Left renal pelvis (tissue), 4 donors: Measurements from ENCODE around the gene RMRP. TPM values are rescaled to one million over a fixed set of nuclear protein-coding genes. Genes with fewer than 3 reads are reported as not detected.
"Not testable (repeated sequence)": the region's sequence is repeated elsewhere in the genome, so short reads cannot be mapped to it uniquely, and the experiment has no call there.

ENCODE experiments used
- DNase-seq, 4 donors: peaks; one replicate each; pipeline ENCODE4 v3.0.0-alpha.2; 2013; ENCODE audit warnings: low read depth in 4 of 4, low spot score in 3 of 4
- polyA plus RNA-seq, 4 donors: library from polyadenylated mRNA; unstranded; fragments of 120-200 nt; gene quantifications; one replicate each; pipeline ENCODE4 v1.2.1, GENCODE V29; 2013; ENCODE audit not compliant: insufficient read length in 4 of 4

The RMRP gene
- polyA plus RNA-seq, 4 donors = 2.5 TPM; not detected in 3

GRCh38 chr9:35646533-35647265 is 11.1 kb downstream of the RMRP start:
- DNase-seq = peak; percentile 84 to 88 (median 86)

- DNase-seq = peak in 3 of 4 donors; percentile 46 to 68 (median 57)
These were observed 11.7 kb downstream of the RMRP start for GRCh38 chr9:35646153-35646532.

GRCh38 chr9:35645736-35646135 is 12.1 kb downstream of the RMRP start:
- not testable (repeated sequence) for DNase-seq

GRCh38 chr9:35643046-35643445 is 14.8 kb downstream of the RMRP start:
- no peak for DNase-seq

- DNase-seq = not testable (repeated sequence)
These were observed 16.3 kb downstream of the RMRP start for GRCh38 chr9:35641478-35641877.

- not testable (repeated sequence) for DNase-seq
These were observed 17.4 kb downstream of the RMRP start for GRCh38 chr9:35640431-35640830.

GRCh38 chr9:35639631-35640030 is 18.2 kb downstream of the RMRP start:
- no peak for DNase-seq

- not testable (repeated sequence) for DNase-seq
These were observed 18.6 kb downstream of the RMRP start for GRCh38 chr9:35639225-35639624.

- not testable (repeated sequence) for DNase-seq
These were observed 19.1 kb downstream of the RMRP start for GRCh38 chr9:35638751-35639150.

GRCh38 chr9:35637427-35637955 is 20.3 kb downstream of the RMRP start:
- not testable (repeated sequence) for DNase-seq

- DNase-seq = not testable (repeated sequence)
These were observed 21.0 kb downstream of the RMRP start for GRCh38 chr9:35636877-35637246.

GRCh38 chr9:35636135-35636876 is 21.5 kb downstream of the RMRP start:
- DNase-seq = no peak

- DNase-seq = no peak
These were observed 22.1 kb downstream of the RMRP start for GRCh38 chr9:35635730-35636129.

GRCh38 chr9:35629597-35629996 is 28.2 kb downstream of the RMRP start:
- DNase-seq = no peak

- no peak for DNase-seq
These were observed 29.3 kb downstream of the RMRP start for GRCh38 chr9:35628389-35628991.

GRCh38 chr9:35627575-35627974 is 30.2 kb downstream of the RMRP start:
- DNase-seq = no peak

GRCh38 chr9:35619800-35620158 is 38.0 kb downstream of the RMRP start:
- no peak for DNase-seq

- DNase-seq = no peak
These were observed 38.7 kb downstream of the RMRP start for GRCh38 chr9:35618854-35619799.

- no peak for DNase-seq
These were observed 39.5 kb downstream of the RMRP start, which contains the start of gene CD72 for GRCh38 chr9:35618325-35618727. TSS of gene CD72 (minus strand) at chr9:35618413. CDS start at chr9:35618303, 110 bp downstream.

- DNase-seq = no peak
These were observed 40.3 kb downstream of the RMRP start for GRCh38 chr9:35617548-35617947.
